Renal pelvis (tissue), 4 donors: ENCODE results near the gene JAK1. TPM values are rescaled to one million over a fixed set of nuclear protein-coding genes. Genes with fewer than 3 reads are reported as not detected.

Experiments used
- DNase-seq: peaks from one replicate; pipeline ENCODE4 v3.0.0-alpha.2; 2013
- polyA plus RNA-seq, 3 donors: library from polyadenylated mRNA; unstranded; fragments of 120-200 nt; gene quantifications; one replicate each; pipeline ENCODE4 v1.2.1, GENCODE V29; 2013; ENCODE audit not compliant: insufficient read length in 3 of 3

Gene JAK1
- polyA plus RNA-seq, 3 donors: 94.8 to 109 (median 97.9) TPM

DNA sequence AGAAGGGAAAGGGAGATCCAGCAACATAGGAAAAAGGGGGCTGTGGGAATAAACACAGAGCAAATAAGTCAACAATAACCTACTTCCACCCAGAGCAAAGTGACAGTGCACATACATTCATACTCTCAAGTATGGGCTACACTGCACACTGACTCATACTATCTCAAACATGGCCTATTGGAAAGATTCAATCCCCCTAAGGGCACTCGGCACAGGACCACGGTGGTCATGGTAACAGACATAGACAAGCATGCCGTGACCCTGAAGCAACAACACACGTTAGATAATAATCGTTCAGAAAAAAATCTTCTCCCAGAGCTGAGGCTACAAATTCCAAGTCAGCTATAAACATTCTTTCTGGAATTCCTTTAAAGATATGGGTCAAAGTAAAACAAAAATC, 16.8 kb upstream of the JAK1 start:
- DNase-seq: no peak

DNA sequence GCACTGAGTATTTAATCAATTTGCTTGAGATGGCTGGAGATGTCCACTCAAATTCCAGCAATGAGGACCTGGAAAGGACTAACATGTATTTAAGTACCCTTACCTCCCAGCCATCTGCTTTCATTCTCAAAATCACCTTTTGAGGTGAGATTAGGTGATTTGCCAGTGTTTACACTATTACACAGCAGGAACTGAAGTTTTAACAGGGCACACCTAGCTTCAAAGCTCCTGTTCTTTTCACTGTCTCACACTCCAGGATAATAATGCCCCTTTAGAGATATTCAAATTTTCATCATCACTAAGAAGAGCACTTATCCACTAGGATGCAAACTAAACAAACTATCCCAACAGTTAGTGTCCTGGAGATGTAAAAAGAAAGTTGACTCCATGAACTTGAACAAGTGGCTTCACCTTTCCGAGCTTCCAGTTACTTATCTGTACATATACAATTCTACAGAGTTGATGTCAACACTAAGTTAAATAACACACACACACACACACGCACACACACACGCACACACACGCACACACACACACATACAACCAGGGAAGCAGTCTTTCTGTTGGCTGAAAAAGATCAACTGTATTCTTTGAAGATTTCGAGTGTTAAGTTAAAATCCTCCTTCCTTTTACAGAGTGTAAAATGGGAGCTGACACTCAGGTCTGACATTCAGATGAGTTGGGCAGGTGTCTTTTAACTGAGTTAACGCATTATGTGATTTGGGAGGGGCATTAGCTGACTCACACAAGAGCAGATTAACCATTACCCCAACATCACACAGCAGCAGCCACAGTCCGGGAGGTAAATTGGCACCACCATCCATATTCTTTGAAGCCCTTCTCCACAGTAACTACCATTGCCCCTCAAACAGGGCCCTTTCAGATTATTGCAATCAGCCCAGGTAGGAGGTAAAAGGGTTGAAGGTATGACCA, 15.5 kb upstream of the JAK1 start:
- no peak for DNase-seq

DNA sequence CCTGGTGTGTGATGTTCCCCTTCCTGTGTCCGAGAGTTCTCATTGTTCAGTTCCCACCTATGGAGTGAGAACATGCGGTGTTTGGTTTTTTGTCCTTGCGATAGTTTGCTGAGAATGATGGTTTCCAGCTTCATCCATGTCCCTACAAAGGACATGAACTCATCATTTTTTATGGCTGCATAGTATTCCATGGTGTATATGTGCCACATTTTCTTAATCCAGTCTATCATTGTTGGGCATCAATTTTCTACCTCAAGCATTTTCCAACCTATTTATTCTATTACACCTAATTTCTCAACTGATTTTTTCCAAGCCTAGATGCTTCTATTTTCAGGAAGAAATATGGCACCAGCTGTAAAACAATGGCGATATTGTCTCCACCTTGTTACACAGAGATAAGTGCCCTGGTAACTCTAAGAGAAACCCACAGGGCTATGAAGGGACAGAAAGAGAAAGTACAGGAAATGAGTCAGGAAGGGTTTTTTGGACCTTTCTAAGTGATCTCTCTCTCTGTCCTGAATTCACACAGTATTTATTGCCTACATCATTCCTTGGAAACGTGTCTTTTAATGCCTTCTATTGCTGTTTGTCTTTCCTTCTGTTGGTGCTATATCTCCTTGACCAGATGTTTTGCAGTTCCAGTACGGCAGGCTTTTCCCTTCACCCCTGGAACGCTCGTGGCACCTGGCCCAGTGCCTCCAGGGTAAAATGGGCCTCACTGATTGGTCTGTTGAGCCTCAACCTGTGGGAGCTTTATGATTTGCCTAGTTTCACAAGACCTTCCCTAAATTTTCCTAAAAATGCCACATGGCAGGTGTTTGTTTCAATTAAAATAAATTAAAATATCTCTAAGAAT, 14.6 kb upstream of the JAK1 start:
- DNase-seq: no peak

DNA sequence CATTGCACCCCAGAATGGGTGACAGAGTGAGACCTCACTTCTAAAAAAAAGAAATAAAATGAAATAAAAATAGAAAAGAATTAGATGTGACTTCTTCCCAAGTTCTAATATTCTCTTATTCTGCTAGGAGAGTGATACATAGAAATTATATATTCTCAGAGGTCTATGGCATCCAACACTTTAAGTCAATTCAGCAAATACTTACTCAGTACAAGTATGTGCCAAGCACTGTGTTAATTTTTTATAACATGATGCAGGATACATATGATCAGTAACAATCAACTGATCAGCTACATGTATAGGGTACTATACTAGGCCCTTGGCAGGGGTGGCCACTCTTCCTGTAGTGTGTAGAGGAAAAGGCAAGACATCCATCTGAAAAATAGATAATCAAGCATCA, 13.0 kb upstream of the JAK1 start:
- no peak for DNase-seq

DNA sequence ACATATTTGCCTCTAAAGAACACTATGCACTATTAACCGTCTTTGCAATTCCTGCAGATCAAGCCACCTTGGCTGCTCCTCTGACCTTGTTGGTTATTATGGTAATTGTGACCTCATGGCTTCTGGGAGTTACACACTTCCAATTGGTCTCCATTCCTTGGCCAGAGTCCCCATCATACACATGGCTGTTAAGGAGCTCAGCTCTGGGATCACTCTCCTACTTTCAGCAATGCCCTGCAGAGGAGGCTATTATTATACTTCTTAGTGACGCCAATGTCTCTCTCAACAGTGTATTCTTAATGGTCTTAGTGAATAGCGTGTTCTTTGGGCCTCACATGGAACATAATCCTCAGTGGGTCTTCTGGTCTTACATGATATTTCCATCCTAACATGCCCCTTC, 10.0 kb upstream of the JAK1 start:
- DNase-seq: no peak

DNA sequence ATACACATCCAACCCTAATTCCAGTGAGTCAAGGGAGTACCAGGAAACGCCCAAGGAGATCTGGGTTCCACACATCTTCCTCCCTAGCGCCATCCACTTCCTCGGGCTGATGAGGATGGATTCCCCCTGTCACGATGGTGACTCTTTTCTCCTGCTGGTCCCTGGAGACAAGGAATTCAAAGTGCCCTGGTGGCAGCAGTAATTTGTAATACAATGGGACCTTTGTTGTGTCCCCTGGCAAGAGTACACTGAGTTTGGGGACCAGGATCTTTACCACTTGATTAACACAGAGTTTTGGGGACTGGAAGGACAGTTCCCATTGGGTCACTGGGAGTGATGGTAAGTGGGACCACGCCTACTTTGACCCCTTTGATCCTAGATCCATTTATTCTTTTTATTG, 9.4 kb upstream of the JAK1 start:
- DNase-seq: no peak

DNA sequence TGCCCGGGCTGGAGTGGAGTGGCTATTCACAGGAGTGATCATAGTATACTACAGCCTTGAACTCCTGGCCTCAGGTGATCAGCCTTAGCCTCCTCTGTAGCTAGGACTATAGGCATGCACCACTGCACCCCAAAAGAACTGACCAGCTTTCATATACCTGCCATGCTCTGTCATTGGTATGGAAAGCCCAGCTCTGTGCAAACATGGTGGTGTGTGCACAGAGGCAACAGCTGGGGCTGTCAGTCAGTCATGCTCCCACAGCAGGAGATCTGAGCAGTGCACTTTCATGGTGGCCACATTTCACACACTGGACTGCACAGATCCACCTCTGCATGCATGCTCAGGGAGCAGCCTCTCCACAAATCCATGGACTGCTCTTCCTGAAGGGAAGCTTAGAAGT, 8.8 kb upstream of the JAK1 start:
- no peak for DNase-seq

DNA sequence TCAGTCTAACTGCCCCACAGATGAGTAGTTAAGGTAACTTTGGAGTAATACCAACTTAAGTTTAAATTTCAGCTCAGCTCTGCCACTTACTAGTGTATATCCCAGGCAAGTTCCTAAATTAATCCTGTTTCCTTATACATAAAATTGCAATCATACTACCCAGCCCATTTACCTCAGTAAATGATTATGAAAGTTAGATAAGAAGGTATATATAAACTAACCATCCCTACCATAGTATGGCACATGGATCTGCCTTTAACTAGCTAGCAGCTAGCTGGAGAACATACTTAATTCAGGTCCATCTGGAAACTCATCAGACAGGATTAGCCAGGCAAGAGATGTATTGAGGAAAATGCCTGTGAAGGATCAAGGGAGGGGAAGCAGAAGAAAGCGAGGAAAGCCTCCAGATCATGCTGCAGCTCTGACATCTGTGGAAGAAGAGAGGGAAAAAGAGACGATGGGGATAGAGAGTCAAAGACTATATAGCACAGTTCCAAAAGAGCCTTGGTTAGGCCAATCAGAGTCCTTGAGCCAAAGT, 8.0 kb upstream of the JAK1 start:
- no peak for DNase-seq

DNA sequence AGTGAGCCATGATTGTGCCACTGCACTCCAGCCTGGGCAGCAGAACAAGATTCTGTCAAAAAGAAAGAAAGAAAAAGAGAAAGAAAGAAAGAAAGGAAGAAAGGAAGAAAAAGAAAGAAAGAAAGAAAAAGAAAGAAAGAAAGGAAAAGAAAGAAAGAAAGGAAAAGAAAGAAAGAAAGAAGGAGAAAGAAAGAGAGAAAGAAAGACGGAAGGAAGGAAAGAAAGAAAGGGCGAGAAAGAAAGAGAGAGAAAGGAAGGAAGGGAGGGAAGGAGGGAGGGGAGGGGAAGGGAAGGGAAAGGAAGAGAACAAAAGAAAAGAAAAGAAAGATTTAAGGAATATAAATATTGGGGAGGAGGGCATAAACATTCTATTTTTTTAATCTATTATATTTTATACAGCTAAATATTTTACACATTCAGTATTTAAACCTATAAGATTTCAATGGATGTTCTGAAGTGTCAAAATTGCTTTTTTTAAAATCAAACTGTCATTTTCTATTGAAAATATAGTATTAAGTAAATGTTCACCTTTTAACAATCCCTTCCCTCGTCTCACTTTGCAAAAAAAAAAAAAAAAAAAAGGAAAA, 6.8 kb upstream of the JAK1 start:
- no peak for DNase-seq

DNA sequence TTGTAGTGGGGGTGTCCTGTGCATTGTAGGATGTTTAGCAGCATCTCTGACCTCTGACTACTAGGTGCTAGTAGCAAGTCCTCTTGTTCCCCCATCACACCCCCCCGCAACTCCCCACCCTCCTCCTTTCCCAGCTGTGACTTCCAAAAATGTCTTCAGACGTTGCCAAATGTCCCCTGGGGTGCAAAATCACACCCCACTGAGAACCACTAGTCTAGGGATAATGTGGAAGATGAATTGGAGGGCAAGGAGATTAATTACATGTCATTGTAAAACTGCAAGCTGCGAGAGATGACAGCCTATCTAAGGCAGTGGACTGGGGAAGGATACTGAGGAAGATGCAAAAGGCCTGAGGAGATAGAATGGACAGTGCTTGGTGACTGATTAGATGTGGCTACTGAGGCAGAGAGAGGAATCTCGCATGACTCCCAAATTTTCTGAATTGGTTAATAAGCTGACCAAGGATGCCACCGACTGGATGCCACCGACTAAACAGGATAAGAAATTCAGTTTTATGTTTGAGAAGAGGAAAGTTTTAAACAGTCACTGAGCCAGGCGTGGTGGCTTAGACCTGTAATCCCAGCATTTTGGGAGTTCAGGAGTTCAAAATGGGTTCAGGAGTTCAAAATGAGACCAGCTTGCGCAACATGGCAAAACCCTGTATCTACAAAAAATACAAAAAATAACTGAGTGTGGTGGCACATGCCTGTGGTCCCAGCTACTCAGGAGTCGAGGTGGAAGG, 3.1 kb upstream of the JAK1 start:
- no peak for DNase-seq

DNA sequence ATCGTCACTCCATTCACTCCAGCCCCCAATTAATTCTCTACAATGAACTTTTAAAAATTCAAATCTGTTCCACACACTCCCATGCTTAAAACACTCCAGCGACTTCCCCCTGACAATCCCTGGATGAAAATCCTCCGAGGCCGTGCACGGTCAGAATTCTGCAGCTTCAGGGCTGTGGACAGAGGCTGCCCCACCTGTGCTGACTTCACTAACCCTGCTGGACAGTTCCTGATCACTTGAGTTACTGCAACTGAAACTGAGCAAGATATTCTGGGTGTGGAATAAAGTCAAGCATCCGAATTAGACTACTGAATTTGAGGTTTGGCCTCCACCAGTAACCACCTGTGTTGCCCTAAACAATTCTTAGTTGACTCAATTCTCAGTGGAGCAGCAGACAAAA, 1.0 kb upstream of the JAK1 start:
- DNase-seq: no peak

DNA sequence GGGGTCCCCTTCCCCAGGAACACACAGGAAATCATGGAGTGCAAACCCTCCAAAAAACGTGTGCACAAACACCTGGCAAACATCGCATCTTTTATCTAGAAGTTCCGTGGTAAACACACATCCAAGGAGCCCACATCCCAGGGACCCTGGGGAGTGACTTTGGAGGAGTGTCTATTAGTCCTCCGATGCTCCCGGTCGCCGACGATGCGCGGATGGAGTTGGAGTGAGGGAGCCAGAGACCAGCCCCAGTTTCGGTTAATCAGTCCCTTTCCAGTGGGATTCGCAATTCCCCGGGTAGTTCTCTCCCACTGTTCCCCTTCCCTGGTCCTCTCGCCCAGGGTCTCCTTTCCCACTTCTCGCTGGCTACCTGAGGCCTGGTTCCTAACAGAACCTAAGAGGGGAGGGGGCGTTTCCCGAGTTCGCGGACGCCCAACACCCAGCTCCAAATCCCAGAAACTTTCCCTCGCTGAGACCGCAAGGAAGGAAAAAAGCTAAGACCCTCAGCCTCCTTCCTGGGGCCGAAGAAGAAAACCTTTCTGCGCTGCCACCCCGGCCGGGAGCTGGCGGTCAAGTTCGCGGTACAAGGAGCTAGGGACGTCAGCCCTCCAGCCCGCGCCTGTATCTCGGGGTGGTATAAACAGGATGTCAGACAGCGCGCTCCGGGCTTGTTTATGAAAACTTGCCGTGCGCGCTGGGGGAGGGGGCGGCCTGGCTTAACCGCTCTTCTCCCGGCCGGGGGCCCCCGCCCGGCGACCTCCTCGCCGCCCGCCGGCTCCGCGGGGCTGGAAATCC, 787 bp downstream of the JAK1 start:
- peak; percentile 74 for DNase-seq

DNA sequence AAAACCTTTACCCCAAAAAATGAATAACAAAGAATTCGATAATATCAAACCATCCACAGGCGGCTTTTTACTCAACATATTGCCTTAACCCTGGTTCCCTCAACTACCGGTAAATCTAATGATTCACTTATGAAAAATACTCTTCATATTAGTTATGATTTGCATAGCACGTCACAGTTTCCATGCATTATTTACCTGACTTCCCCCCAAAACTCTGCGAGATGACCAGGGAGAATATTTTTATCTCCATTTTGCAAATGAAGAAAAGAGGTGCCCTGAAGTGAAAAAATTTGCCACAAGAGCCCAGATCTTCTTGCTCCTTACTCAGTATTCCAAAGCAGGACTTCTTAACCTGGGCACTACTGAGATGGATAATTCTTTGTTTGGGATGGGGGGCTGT, 2.9 kb downstream of the JAK1 start:
- DNase-seq: no peak

DNA sequence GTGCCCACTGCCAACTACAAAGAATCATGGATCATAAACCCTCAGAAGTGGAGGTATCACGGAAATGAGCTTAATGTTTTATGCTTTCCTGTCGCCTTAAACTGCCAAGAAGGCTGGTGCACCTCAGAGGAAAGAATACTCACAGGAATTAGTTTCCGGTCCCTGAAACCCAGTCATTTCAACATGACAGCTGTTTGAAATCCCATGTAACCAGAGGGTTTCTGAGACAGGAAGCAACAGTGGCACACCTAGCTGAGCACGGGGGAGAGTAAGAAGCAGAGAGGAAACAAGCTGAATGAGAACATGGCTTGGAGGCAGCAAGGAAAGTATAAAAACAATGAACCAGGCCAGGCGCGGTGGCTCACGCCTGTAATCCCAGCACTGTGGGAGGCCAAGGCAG, 3.9 kb downstream of the JAK1 start:
- peak; percentile 74 for DNase-seq

DNA sequence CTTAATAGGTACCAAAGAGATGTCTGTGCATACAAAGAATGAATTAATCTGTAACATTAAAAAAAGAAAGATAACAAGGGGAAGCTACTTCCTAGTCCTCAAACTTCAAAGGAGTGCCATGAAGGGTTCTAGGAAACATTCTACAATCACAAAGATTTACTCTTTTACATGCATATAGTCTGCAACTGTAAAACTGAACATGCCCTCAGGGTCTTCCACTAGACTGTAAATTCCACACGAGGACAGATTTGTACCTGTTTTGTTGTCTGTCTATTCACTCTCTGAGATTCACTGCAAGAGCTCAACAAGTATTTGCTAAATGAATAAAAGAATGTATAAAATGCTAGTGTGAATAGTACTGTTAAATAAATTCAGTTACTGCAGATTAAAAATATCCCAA, 4.4 kb downstream of the JAK1 start:
- no peak for DNase-seq

DNA sequence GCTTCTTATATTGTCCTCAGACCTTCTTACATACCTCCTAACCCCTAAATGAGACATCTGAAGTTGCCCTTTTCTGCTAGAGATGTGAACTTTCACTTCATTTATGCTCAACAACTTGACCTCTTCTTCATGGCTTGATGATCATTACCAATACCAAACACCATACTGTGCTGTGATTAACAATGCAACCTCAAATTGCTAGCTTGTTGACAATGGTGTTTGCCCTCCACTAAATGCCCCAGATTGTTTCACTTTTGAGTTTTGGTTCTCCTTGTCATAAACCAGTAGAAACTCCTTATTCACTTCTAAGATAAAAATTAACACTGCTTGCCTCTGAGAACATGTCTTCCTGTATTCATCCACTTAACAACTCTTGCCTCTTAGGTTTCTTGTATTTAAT, 5.6 kb downstream of the JAK1 start:
- DNase-seq: no peak

DNA sequence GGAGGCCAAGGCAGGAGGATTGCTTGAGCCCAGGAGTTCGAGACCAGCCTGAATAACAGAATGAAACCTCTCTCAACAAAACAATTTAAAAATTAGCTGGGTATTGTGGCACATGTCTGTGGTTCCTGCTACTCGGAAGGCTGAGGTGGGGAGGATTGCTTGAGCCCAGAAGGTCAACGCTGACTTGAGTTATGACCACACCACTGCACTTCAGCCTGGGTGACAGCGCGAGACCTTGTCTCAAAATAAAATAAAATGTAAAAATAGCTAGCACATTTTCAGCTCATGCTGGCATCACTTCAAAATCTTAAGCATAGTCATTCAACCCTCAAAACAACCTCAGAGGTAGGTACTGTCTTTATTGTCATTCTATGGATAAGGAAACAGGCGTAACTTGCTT, 6.4 kb downstream of the JAK1 start:
- no peak for DNase-seq

DNA sequence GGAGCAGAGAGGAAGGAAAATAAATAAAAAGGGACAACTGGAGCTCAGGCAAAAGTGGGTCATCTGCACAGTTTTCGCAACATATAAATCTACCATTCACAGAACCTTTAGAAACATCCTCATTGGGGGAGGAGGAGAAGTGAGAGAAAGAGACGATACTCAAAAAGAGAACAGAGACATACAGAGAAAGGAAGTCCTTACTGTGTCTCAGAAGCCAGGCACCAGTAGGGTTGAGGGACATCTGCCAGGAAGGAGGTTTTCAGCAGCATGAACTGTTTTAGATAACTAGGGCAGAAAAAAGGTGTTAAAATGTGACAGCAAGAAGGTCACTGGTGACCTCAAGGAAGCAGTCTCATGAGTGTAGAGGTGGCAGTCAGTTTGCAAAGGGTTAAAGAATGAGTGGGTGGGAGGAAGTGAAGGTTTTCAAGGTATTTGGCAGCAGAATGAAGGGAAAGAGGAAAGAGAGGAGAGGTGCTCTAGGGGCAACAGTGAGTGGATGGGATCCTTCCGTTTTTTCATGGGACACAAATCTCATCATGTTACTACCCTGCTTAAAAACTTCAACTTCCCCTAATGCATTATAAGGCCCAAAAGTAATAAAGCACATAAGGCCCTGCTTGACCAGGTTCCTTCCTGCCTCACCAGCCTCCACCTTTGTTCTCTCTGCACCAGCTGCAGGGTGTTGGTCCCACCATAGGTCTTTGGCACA, 9.5 kb downstream of the JAK1 start:
- no peak for DNase-seq

DNA sequence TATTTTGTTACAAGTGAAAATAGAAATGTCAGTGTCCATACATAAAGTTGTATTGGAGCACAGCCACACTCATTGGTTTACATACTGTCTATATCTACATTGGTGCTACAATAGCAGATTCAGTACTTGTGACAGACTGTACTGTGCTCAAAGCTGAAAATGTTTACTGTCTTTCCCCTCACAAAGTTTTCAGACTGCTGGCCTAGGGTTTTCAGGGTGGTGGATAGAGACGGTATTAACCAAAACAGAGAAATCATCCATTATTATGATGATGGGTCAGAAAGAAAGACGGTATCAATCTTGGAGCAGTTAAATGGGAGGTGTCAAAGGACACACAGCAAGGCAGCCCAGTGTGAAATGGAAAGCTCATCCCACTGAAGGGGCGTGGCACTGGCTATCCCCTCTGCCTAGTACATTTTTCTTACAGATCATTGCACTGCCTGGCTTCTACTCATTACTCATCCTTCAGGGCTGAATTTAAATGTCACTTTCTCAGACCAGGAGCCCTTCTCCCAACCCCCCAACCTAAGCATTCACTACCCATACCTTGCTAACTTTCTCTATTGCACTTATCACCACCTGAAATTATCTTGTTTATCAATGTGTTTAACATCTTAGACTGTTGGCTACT, 10.2 kb downstream of the JAK1 start:
- DNase-seq: no peak
